OCI-LY7 (cell line): ENCODE data around the gene GATA2. TPM values are rescaled to one million over a fixed set of nuclear protein-coding genes. Genes with fewer than 3 reads are reported as not detected.

Experiments used
- BruUV-seq: library from RNA; stranded (reverse); fragments of 400-500 nt; replicated peaks from 2 replicates; lab custom pipeline; 2021; lab: Mats Ljungman, UMichigan
- CTCF ChIA-PET: fragments of 300-600 bp; sonication (Branson Sonifier 250); formaldehyde crosslinking; loops from one replicate; lab custom pipeline; 2022; ENCODE audit warnings: antibody characterized with exemption; ENCODE audit not compliant: unreplicated experiment; lab: Charles Lee
- POLR2A ChIA-PET: fragments of 300-600 bp; sonication (Branson Sonifier 250); formaldehyde crosslinking; loops from one replicate; lab custom pipeline; 2022; ENCODE audit warnings: antibody characterized with exemption; lab: Charles Lee
- DNase-seq: peaks from one replicate; pipeline ENCODE4 v3.0.0-alpha.2; 2015; ENCODE audit warnings: low spot score
- H2AFZ ChIP-seq: fragments of 200-600 bp; sonication (generic), shearing (Covaris generic); 2 replicates; pipeline ENCODE4 v1.6.1; 2014; ENCODE audit warnings: mild to moderate bottlenecking, antibody characterized with exemption, low read length, moderate library complexity
- H3K27ac ChIP-seq: fragments of 200-600 bp; sonication (generic); 2 replicates; pipeline ENCODE4 v1.5.1; 2014; ENCODE audit warnings: mixed run types, low read depth, mild to moderate bottlenecking, moderate library complexity, low read length, inconsistent platforms; ENCODE audit not compliant: poor library complexity, severe bottlenecking
- H3K36me3 ChIP-seq: fragments of 200-600 bp; sonication (generic); 2 replicates; pipeline ENCODE4 v1.6.1; 2014; ENCODE audit warnings: mild to moderate bottlenecking, antibody characterized with exemption, low read length, moderate library complexity, mixed read lengths; ENCODE audit not compliant: insufficient read depth
- H3K4me1 ChIP-seq: fragments of 200-600 bp; sonication (generic); 2 replicates; pipeline ENCODE4 v1.5.1; 2014; ENCODE audit warnings: mild to moderate bottlenecking, low read length; ENCODE audit not compliant: insufficient read depth, poor library complexity, severe bottlenecking
- H3K4me2 ChIP-seq: fragments of 200-600 bp; sonication (generic); 2 replicates; pipeline ENCODE4 v1.6.1; 2014; ENCODE audit warnings: mild to moderate bottlenecking, low read length
- H3K4me3 ChIP-seq: fragments of 200-600 bp; sonication (generic); 2 replicates; pipeline ENCODE4 v1.5.1; 2014; ENCODE audit warnings: mild to moderate bottlenecking, low read depth, low read length; ENCODE audit not compliant: poor library complexity, severe bottlenecking
- H3K79me2 ChIP-seq: fragments of 200-600 bp; sonication (generic); 2 replicates; pipeline ENCODE4 v1.6.1; 2016; ENCODE audit warnings: low read depth, mild to moderate bottlenecking, low read length, moderate library complexity, mixed read lengths; ENCODE audit not compliant: insufficient read depth
- H3K9me2 ChIP-seq: fragments of 200-600 bp; sonication (generic); 2 replicates; pipeline ENCODE4 v1.6.1; 2016; ENCODE audit warnings: mild to moderate bottlenecking, low read length, mixed read lengths; ENCODE audit not compliant: insufficient read depth
- H3K9me3 ChIP-seq: fragments of 200-600 bp; sonication (generic); 2 replicates; pipeline ENCODE4 v1.6.1; 2014; ENCODE audit warnings: mild to moderate bottlenecking, mixed run types, low read length, mixed read lengths
- H4K20me1 ChIP-seq: fragments of 200-600 bp; sonication (generic); 2 replicates; pipeline ENCODE4 v1.6.1; 2014; ENCODE audit warnings: mild to moderate bottlenecking, antibody characterized with exemption, low read length, moderate library complexity, mixed read lengths; ENCODE audit not compliant: insufficient read depth
- EZH2phosphoT487 ChIP-seq: fragments of 200-600 bp; sonication (generic); IDR thresholded peaks from 2 replicates; pipeline ENCODE4 v1.6.1; 2018; ENCODE audit warnings: low read depth, borderline replicate concordance, mild to moderate bottlenecking, mixed run types, antibody characterized with exemption, low read length, moderate library complexity, mixed read lengths
- intact Hi-C: fragments of 100-400 bp; cut with micrococcal nuclease; formaldehyde crosslinking; loops from one replicate; pipeline ENCODE4 v1.10.0; 2022; ENCODE audit not compliant: unreplicated experiment
- total RNA-seq, 2 experiments: library from RNA; depleted of rRNA in 1 of 2; stranded (reverse); fragments of >200 nt in 1 of 2; shearing (Covaris generic) in 1 of 2; gene quantifications; 2 replicates each; pipeline ENCODE4 v1.2.3, GENCODE V29; 2014 to 2022
- TF ChIP-seq, protein P1 (sequence below): fragments of 200-600 bp; sonication (generic); conservative IDR thresholded peaks from 2 replicates; pipeline ENCODE4 v1.5.1; 2014; ENCODE audit warnings: mild to moderate bottlenecking, antibody characterized with exemption, low read length, moderate library complexity, mixed read lengths

Gene GATA2
- total RNA-seq, 2 experiments from 2014 or later, result not detected

DNA sequence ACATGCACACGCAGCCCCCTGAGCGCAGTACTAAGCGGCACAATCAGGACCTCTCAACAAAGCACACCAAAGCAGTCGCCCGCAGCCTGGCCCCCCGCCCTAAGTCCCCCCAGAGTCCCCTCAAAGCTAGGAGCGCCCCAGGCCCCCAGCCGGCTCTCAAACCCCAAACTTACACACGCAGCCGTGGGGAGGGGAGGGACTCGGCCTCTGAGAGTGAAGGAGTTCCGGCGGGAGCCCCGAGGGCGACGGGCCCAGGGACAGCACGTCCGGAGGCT, 5.5 kb downstream of the GATA2 start:
- no peak for TF ChIP-seq EZH2phosphoT487
- TF ChIP-seq, protein P1, sequence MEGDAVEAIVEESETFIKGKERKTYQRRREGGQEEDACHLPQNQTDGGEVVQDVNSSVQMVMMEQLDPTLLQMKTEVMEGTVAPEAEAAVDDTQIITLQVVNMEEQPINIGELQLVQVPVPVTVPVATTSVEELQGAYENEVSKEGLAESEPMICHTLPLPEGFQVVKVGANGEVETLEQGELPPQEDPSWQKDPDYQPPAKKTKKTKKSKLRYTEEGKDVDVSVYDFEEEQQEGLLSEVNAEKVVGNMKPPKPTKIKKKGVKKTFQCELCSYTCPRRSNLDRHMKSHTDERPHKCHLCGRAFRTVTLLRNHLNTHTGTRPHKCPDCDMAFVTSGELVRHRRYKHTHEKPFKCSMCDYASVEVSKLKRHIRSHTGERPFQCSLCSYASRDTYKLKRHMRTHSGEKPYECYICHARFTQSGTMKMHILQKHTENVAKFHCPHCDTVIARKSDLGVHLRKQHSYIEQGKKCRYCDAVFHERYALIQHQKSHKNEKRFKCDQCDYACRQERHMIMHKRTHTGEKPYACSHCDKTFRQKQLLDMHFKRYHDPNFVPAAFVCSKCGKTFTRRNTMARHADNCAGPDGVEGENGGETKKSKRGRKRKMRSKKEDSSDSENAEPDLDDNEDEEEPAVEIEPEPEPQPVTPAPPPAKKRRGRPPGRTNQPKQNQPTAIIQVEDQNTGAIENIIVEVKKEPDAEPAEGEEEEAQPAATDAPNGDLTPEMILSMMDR, result no peak
- H4K20me1 ChIP-seq, result no peaks in the 10 kb centered on the region; the same call in 1 of the 2 replicates
- H2AFZ ChIP-seq, result no peak overlapping the region
- H3K36me3 ChIP-seq, result no peaks in the 10 kb centered on the region
- no peak overlapping the region for H3K27ac ChIP-seq
- no peak overlapping the region for H3K4me2 ChIP-seq
- no peaks in the 10 kb centered on the region for H3K9me3 ChIP-seq
- DNase-seq, result no peak
- POLR2A ChIA-PET, result no interaction called here
- no TSS peak for BruUV-seq
- no peaks in the 10 kb centered on the region for H3K79me2 ChIP-seq
- H3K4me1 ChIP-seq, result no peaks in the 10 kb centered on the region
- no peak overlapping the region for H3K4me3 ChIP-seq
- CTCF ChIA-PET, result no interaction called here
- intact Hi-C loops, result no loop called here
- H3K9me2 ChIP-seq, result no peaks in the 10 kb centered on the region

DNA sequence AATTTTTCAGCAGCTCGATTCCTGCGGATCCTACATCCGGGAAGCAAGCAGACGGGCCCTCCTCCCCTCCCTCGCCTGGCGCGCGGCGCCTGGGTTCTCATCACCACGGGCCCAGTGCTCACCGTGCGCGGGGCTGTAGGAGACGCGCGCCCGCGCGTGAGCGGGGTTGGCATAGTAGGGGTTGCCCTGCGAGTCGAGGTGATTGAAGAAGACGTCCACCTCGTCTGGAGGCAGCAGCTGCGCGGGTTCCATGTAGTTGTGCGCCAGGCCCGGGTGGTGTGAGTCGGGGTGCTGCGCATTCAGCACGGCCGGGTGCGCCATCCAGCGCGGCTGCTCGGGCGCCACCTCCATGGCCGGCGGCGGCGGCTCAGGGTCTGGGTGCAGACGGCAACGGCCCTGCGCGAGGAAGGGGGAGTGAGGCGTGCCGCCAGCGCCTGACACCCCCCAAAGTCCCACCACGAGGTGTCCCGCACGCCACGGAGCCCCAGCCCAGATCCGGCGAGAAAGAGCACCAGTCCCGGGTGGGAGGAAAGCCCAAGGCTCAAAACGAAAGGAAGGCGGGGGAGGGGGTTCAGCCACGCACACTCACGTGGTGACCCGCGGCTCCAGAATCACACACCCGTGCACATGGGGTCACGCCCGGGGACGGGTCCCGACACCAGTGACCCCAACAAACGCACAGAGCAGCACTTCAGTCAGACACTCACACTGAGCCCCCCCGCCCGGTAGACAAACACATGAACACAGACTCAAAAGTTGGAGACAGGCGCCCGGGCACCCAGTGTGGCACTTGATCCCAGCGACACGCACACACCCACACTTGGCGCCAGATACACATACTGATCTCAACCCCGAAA, 6.1 kb downstream of the GATA2 start:
- intact Hi-C loops, result no loop called here
- CTCF ChIA-PET, result no interaction called here
- no TSS peak for BruUV-seq

More for the DNA sequence above, 6.1 kb downstream of the GATA2 start:
- H3K79me2 ChIP-seq, result no peaks in the 10 kb centered on the region
- H3K4me1 ChIP-seq, result no peaks in the 10 kb centered on the region
- TF ChIP-seq EZH2phosphoT487, result no peak
- TF ChIP-seq, protein P1, result no peak
- H3K9me3 ChIP-seq, result no peaks in the 10 kb centered on the region
- H3K36me3 ChIP-seq, result no peaks in the 10 kb centered on the region
- H4K20me1 ChIP-seq, result no peaks in the 10 kb centered on the region; the same call in 1 of the 2 replicates
- H2AFZ ChIP-seq, result no peak overlapping the region
- no peak overlapping the region for H3K4me2 ChIP-seq
- POLR2A ChIA-PET, result no interaction called here
- no peak overlapping the region for H3K27ac ChIP-seq
- no peak overlapping the region for H3K4me3 ChIP-seq
- DNase-seq, result no peak
- no peaks in the 10 kb centered on the region for H3K9me2 ChIP-seq
